Sigmoid colon (tissue), 7 donors: ENCODE results near the gene CFAP100. TPM values are rescaled to one million over a fixed set of nuclear protein-coding genes. Genes with fewer than 3 reads are reported as not detected.
A peak's percentile ranks its signal among the peaks of the same experiment; 100 is the strongest.

Experiments used
- DNase-seq: peaks from one replicate; pipeline ENCODE4 v3.0.0-alpha.2; 2019
- H3K27ac ChIP-seq, 4 donors: fragments of 200-600 bp; sonication (generic); one replicate each; pipeline ENCODE4 v1.5.1; 2016 to 2019; ENCODE audit warnings: mild to moderate bottlenecking in 1 of 4
- H3K27me3 ChIP-seq, 3 donors: fragments of 200-600 bp; sonication (generic); one replicate each; pipeline ENCODE4 v1.5.1; 2019; ENCODE audit warnings: mild to moderate bottlenecking in 1 of 3
- H3K36me3 ChIP-seq, 4 donors: fragments of 200-600 bp; sonication (generic); one replicate each; pipeline ENCODE4 v1.5.1; 2016 to 2019
- H3K4me1 ChIP-seq, 4 donors: fragments of 200-600 bp; sonication (generic); one replicate each; pipeline ENCODE4 v1.5.1; 2017 to 2019
- H3K4me3 ChIP-seq, 4 donors: fragments of 200-600 bp; sonication (generic); one replicate each; pipeline ENCODE4 v1.5.1; 2017 to 2019; ENCODE audit warnings: mild to moderate bottlenecking in 2 of 4, moderate library complexity in 1 of 4
- H3K9me3 ChIP-seq, 4 donors: fragments of 200-600 bp in 3 of 4; sonication (generic) in 3 of 4; one replicate each; pipeline versions ENCODE4 v1.5.1 to v1.6.1; 2013 to 2019
- CTCF ChIP-seq, 4 experiments: fragments of 450-650 bp in 3 of 4; fragments of 200-600 bp in 1 of 4; IDR thresholded peaks; one replicate each; pipeline ENCODE4 v1.5.1; 2016 to 2019; ENCODE audit warnings: antibody characterized with exemption in 4 of 4, mild to moderate bottlenecking in 3 of 4, moderate library complexity in 2 of 4
- EP300 ChIP-seq, 4 donors: sonication (generic); formaldehyde crosslinking; IDR thresholded peaks; one replicate each; pipeline ENCODE4 v1.6.1; 2017; ENCODE audit warnings: antibody characterized with exemption in 4 of 4
- POLR2A ChIP-seq, 2 donors: fragments of 450-650 bp; IDR thresholded peaks; one replicate each; pipeline ENCODE4 v1.6.1; 2016; ENCODE audit warnings: antibody characterized with exemption in 2 of 2, mild to moderate bottlenecking in 2 of 2, moderate library complexity in 2 of 2
- POLR2AphosphoS5 ChIP-seq, 4 donors: sonication (generic); formaldehyde crosslinking; IDR thresholded peaks; one replicate each; pipeline ENCODE4 v1.6.1; 2017; ENCODE audit warnings: antibody characterized with exemption in 4 of 4
- WGBS, 2 donors: extraction: QIAGEN DNeasy Blood & Tissue Kit; methylation state at CpG; one replicate each; pipeline ENCODE4 v1.1.7; 2013; 5-methylcytosine and 5-hydroxymethylcytosine counted together
- intact Hi-C: fragments of 100-400 bp; cut with DNase I; formaldehyde crosslinking; loops from one replicate; pipeline ENCODE4 v1.15.1; 2023
- polyA plus RNA-seq, 3 donors: library from polyadenylated mRNA; stranded (reverse); fragments of 200-250 nt; gene quantifications; one replicate each; pipeline ENCODE4 v1.2.3, GENCODE V29; 2013
- total RNA-seq, 4 donors: library from RNA; depleted of rRNA; stranded (reverse); fragments of >200 nt; gene quantifications; one replicate each; pipeline ENCODE4 v1.1.0, GENCODE V29; 2016
- donor health status: healthy with polysubstance abuse.
- donor health status: Bipolar disorder and iron deficiency.
- donor health status: healthy.

Gene CFAP100
- total and polyA plus RNA-seq, 7 donors = not detected

- TF ChIP-seq CTCF (IDR thresholded peaks at IDR 0.05) (no peak), EP300 (IDR thresholded peaks at IDR 0.05) (no peak), POLR2AphosphoS5 (IDR thresholded peaks at IDR 0.05) (no peak), POLR2A (IDR thresholded peaks at IDR 0.05) (no peak)
- H3K4me1 ChIP-seq = peaks cover 0 to 6% (median 6%) of the 10 kb centered on the region in 4 donors
- H3K9me3 ChIP-seq = no peaks in the 10 kb centered on the region
- H3K36me3 ChIP-seq = no peaks in the 10 kb centered on the region
- no peak overlapping the region for H3K4me3 ChIP-seq
- 92% methylated on average over 4 of the region's 4 CpGs for WGBS, 2 donors
- intact Hi-C loops = no loop called here
- no peak overlapping the region for H3K27ac ChIP-seq
- peak; percentile 25 for DNase-seq
- no peaks in the 10 kb centered on the region for H3K27me3 ChIP-seq
These were observed 21.5 kb upstream of the CFAP100 start for GRCh38 chr3:126373146-126373613.

GRCh38 chr3:126373682-126374601 is 20.8 kb upstream of the CFAP100 start:
- H3K27me3 ChIP-seq = no peaks in the 10 kb centered on the region
- H3K4me3 ChIP-seq = no peak overlapping the region
- peaks cover 0 to 6% (median 6%) of the 10 kb centered on the region in 4 donors for H3K4me1 ChIP-seq
- no peaks in the 10 kb centered on the region for H3K9me3 ChIP-seq
- no peaks in the 10 kb centered on the region for H3K36me3 ChIP-seq
- intact Hi-C loops = no loop called here
- no peak overlapping the region for H3K27ac ChIP-seq
- WGBS, 2 donors = 84 to 85% methylated on average over 21 of the region's 21 CpGs
- peak; percentile 68 for DNase-seq
- TF ChIP-seq POLR2A (IDR thresholded peaks at IDR 0.05) (no peak), CTCF (IDR thresholded peaks at IDR 0.05) (no peak), POLR2AphosphoS5 (IDR thresholded peaks at IDR 0.05) (no peak), EP300 (IDR thresholded peaks at IDR 0.05) (no peak)

GRCh38 chr3:126375835-126376331 is 18.8 kb upstream of the CFAP100 start:
- no peak for TF ChIP-seq EP300 (IDR thresholded peaks at IDR 0.05)
- no peak for TF ChIP-seq POLR2AphosphoS5 (IDR thresholded peaks at IDR 0.05)
- no peak for TF ChIP-seq CTCF (IDR thresholded peaks at IDR 0.05)
- TF ChIP-seq POLR2A (IDR thresholded peaks at IDR 0.05) = no peak
- peak; percentile 56 for DNase-seq
- H3K4me3 ChIP-seq = no peak overlapping the region
- peaks cover 0 to 6% (median 6%) of the 10 kb centered on the region in 4 donors for H3K4me1 ChIP-seq
- H3K27ac ChIP-seq = peak overlapping the region in 3 of 4 donors; percentile 16 to 21 (median 20)
- H3K36me3 ChIP-seq = no peaks in the 10 kb centered on the region
- intact Hi-C loops = no loop called here
- H3K27me3 ChIP-seq = no peaks in the 10 kb centered on the region
- H3K9me3 ChIP-seq = no peaks in the 10 kb centered on the region
- WGBS, 2 donors = 84 to 89% methylated on average over 13 of the region's 13 CpGs

GRCh38 chr3:126376444-126376843 is 18.3 kb upstream of the CFAP100 start:
- H3K4me1 ChIP-seq = peaks cover 0 to 6% (median 6%) of the 10 kb centered on the region in 4 donors
- no peak overlapping the region for H3K4me3 ChIP-seq
- H3K36me3 ChIP-seq = no peaks in the 10 kb centered on the region
- peak; percentile 45 for DNase-seq
- H3K27me3 ChIP-seq = no peaks in the 10 kb centered on the region
- no peaks in the 10 kb centered on the region for H3K9me3 ChIP-seq
- peak overlapping the region in 2 of 4 donors; percentile 16 to 20 for H3K27ac ChIP-seq
- intact Hi-C loops = no loop called here
- 27 to 43% methylated on average over 3 of the region's 3 CpGs for WGBS, 2 donors
- no peak for TF ChIP-seq POLR2AphosphoS5 (IDR thresholded peaks at IDR 0.05)
- no peak for TF ChIP-seq CTCF (IDR thresholded peaks at IDR 0.05)
- no peak for TF ChIP-seq EP300 (IDR thresholded peaks at IDR 0.05)
- no peak for TF ChIP-seq POLR2A (IDR thresholded peaks at IDR 0.05)
